A549 (cell line): ENCODE data around the gene MCTP1. TPM values are rescaled to one million over a fixed set of nuclear protein-coding genes. Genes with fewer than 3 reads are reported as not detected.

ENCODE experiments used
- ATAC-seq, 2 experiments: fragments of 200-7000 bp in 1 of 2; fragments of >200 bp in 1 of 2; cut with Nextera tagmentation in 1 of 2; cut with Tn5 transposase in 1 of 2; 3 replicates each; pipeline versions ENCODE4 v1.8.0 to v1.9.1; 2018 to 2020; ENCODE audit warnings: mild to moderate bottlenecking in 1 of 2, moderate library complexity in 1 of 2
- CTCF ChIA-PET: fragments of 300-600 bp; sonication (Branson Sonifier 250); formaldehyde crosslinking; extraction: SDS; loops from one replicate; lab custom pipeline; 2021; ENCODE audit warnings: antibody characterized with exemption, inconsistent platforms; lab: Yijun Ruan, JAX
- POLR2A ChIA-PET: fragments of 350-600 bp; formaldehyde crosslinking; extraction: SDS; loops from one replicate; lab custom pipeline; 2021; ENCODE audit warnings: antibody characterized with exemption, inconsistent platforms; lab: Yijun Ruan, JAX
- DNase-seq, 2 experiments: peaks; one replicate each; pipeline versions ENCODE4 v3.0.0 to v3.0.0-alpha.2; 2011 to 2016; ENCODE audit warnings: low read depth in 1 of 2, low spot score in 1 of 2
- FAIRE-seq: peaks from 2 replicates; lab custom pipeline; 2011; peaks lifted over from hg19 to GRCh38; lab: Jason Lieb, UNC
- H3K27ac ChIP-seq, 2 experiments: fragments of >200 bp; sonication (Bioruptor Twin); formaldehyde crosslinking; 3 replicates each; pipeline ENCODE4 v1.5.1; 2016 to 2017
- H3K4me1 ChIP-seq: fragments of >200 bp; sonication (Bioruptor Twin); formaldehyde crosslinking; 3 replicates; pipeline ENCODE4 v1.6.1; 2016
- H3K4me2 ChIP-seq: fragments of >200 bp; sonication (Bioruptor Twin); formaldehyde crosslinking; 3 replicates; pipeline ENCODE4 v1.6.1; 2016
- H3K4me3 ChIP-seq: fragments of >200 bp; sonication (Bioruptor Twin); formaldehyde crosslinking; 3 replicates; pipeline ENCODE4 v1.5.1; 2016
- H3K9me3 ChIP-seq: fragments of >200 bp; sonication (Bioruptor Twin); formaldehyde crosslinking; 3 replicates; pipeline ENCODE4 v1.6.1; 2016
- ATOH8 ChIP-seq: fragments of 250-450 bp; sonication (Bioruptor Pico); IDR thresholded peaks from 2 replicates; pipeline ENCODE4 v1.5.0; 2020; ENCODE audit warnings: low read depth, mild to moderate bottlenecking, moderate library complexity
- CBX2 ChIP-seq: fragments of 200-600 bp; sonication (generic); IDR thresholded peaks from 2 replicates; pipeline ENCODE4 v1.6.1; 2016; ENCODE audit warnings: low read depth, mild to moderate bottlenecking, borderline replicate concordance
- CBX8 ChIP-seq: fragments of 200-600 bp; sonication (generic); IDR thresholded peaks from 2 replicates; pipeline ENCODE4 v1.6.1; 2016
- CHD2 ChIP-seq: fragments of 150-350 bp; IDR thresholded peaks from 2 replicates; pipeline ENCODE4 v1.6.1; 2014; ENCODE audit warnings: low read length; ENCODE audit not compliant: partially characterized antibody
- CHD4 ChIP-seq: fragments of 200-600 bp; sonication (generic); IDR thresholded peaks from 2 replicates; pipeline ENCODE4 v1.6.1; 2016; ENCODE audit warnings: antibody characterized with exemption, mild to moderate bottlenecking, borderline replicate concordance
- CTCF ChIP-seq: fragments of >200 bp; sonication (Bioruptor Twin); formaldehyde crosslinking; IDR thresholded peaks from 3 replicates; pipeline ENCODE4 v1.5.1; 2016
- EP300 ChIP-seq, 2 experiments: fragments of >200 bp; sonication (Bioruptor Twin); formaldehyde crosslinking; IDR thresholded peaks; 2 replicates in 1 of 2; 3 replicates in 1 of 2; pipeline ENCODE4 v1.6.1; 2016 to 2017
- GATA3 ChIP-seq: IDR thresholded peaks from 2 replicates; pipeline ENCODE4 v1.6.1; 2012; ENCODE audit warnings: borderline replicate concordance
- HDAC2 ChIP-seq: fragments of 200-600 bp; sonication (generic); IDR thresholded peaks from 2 replicates; pipeline ENCODE4 v1.6.1; 2016
- HMGXB4 ChIP-seq: fragments of 250-450 bp; sonication (Bioruptor Pico); IDR thresholded peaks from 2 replicates; pipeline ENCODE4 v1.5.0; 2021; ENCODE audit warnings: mild to moderate bottlenecking, moderate library complexity, borderline replicate concordance
- HOXB5 ChIP-seq: fragments of 250-450 bp; sonication (Bioruptor Pico); IDR thresholded peaks from 2 replicates; pipeline ENCODE4 v1.5.0; 2020; ENCODE audit warnings: mild to moderate bottlenecking, moderate library complexity
- JUN ChIP-seq, 2 experiments: fragments of >200 bp; sonication (Bioruptor Twin); formaldehyde crosslinking; IDR thresholded peaks; 2 replicates in 1 of 2; 3 replicates in 1 of 2; pipeline ENCODE4 v1.6.1; 2016 to 2017
- MAZ ChIP-seq: fragments of 150-350 bp; IDR thresholded peaks from 2 replicates; pipeline ENCODE4 v1.6.1; 2014; ENCODE audit warnings: antibody characterized with exemption, low read depth, low read length, borderline replicate concordance
- NR3C1 ChIP-seq: fragments of >200 bp; sonication (Bioruptor Twin); formaldehyde crosslinking; IDR thresholded peaks from 3 replicates; pipeline ENCODE4 v1.6.1; 2017
- PHF8 ChIP-seq: fragments of 200-600 bp; sonication (generic); IDR thresholded peaks from 2 replicates; pipeline ENCODE4 v1.6.1; 2016; ENCODE audit warnings: low read depth, mild to moderate bottlenecking, antibody characterized with exemption, moderate library complexity, borderline replicate concordance
- POLR2A ChIP-seq: IDR thresholded peaks from 2 replicates; pipeline ENCODE4 v1.6.1; 2012; ENCODE audit warnings: mild to moderate bottlenecking, low read length
- POLR2AphosphoS2 ChIP-seq: conservative IDR thresholded peaks from 2 replicates; pipeline ENCODE4 v1.6.1; 2012; ENCODE audit warnings: low read length, improper control_type of control experiment, inconsistent platforms
- RAD21 ChIP-seq, 2 experiments: fragments of >200 bp in 1 of 2; sonication (Bioruptor Twin) in 1 of 2; formaldehyde crosslinking in 1 of 2; IDR thresholded peaks in 1 of 2; conservative IDR thresholded peaks in 1 of 2; 2 replicates in 1 of 2; 3 replicates in 1 of 2; pipeline ENCODE4 v1.6.1; 2012 to 2018; ENCODE audit warnings: inconsistent platforms in 1 of 2
- SMC3 ChIP-seq: fragments of >200 bp; sonication (Bioruptor Twin); formaldehyde crosslinking; IDR thresholded peaks from 3 replicates; pipeline ENCODE4 v1.6.1; 2018; ENCODE audit warnings: inconsistent platforms
- WGBS: methylation state at CpG from one replicate; pipeline ENCODE4 v1.1.6; 2017; ENCODE audit errors: missing lambda C conversion rate; 5-methylcytosine and 5-hydroxymethylcytosine counted together
- polyA plus RNA-seq, 4 experiments: library from polyadenylated mRNA; depleted of rRNA in 3 of 4; stranded (reverse); fragments of >200 nt; fragmentation: RNase III in 1 of 4; extraction: RNeasy Plus Mini Kit Qiagen cat#74134 plus additional on column Dnase treatment in 1 of 4; gene quantifications; 2 replicates in 3 of 4; 3 replicates in 1 of 4; pipeline ENCODE4 v1.2.3, GENCODE V29; 2011 to 2017

The MCTP1 gene
- polyA plus RNA-seq, 2 of the 4 experiments (the other 2 are of a cell fraction) = 5.4 to 6.9 TPM

- no peak for FAIRE-seq
- ChIA-PET POLR2A (no interaction called here), CTCF (interaction anchor here (1.1 kb wide), 1 partner anchor 172 kb away, joined by 3 read pairs; no protein-coding TSS in a partner anchor)
- H3K4me3 ChIP-seq = no peak overlapping the region
- no peak overlapping the region for H3K27ac ChIP-seq
- no peaks in the 10 kb centered on the region for H3K4me1 ChIP-seq
- no peaks in the 10 kb centered on the region for H3K9me3 ChIP-seq
- no peak for ATAC-seq
- H3K4me2 ChIP-seq = no peak overlapping the region
- DNase-seq = no peak
- TF ChIP-seq EP300 (IDR thresholded peaks at IDR 0.05) (no peak), CBX2 (no peak), CHD2 (no peak), HOXB5 (CRISPR knock-in tag) (no peak), CBX8 (no peak), CTCF (no peak), POLR2A (no peak), JUN (IDR thresholded peaks at IDR 0.05) (no peak), HMGXB4 (no peak), SMC3 (no peak), NR3C1 (no peak), PHF8 (no peak), POLR2AphosphoS2 (no peak)
- 76% methylated on average over 1 of the region's 1 CpG for WGBS
These were observed 64.5 kb downstream of the MCTP1 start for GRCh38 chr5:95220381-95220780.

- no peak for DNase-seq
- no peak for TF ChIP-seq CBX8
- TF ChIP-seq ATOH8 = no peak
- TF ChIP-seq CHD4 = no peak
- no peak overlapping the region for H3K4me2 ChIP-seq
- 51% methylated on average over 3 of the region's 3 CpGs for WGBS
- ATAC-seq = no peak
- no peak overlapping the region for H3K27ac ChIP-seq
- CTCF ChIA-PET = interaction anchor here (1.1 kb wide), 1 partner anchor 171 kb away, joined by 3 read pairs; no protein-coding TSS in a partner anchor
- H3K4me3 ChIP-seq = no peak overlapping the region
- POLR2A ChIA-PET = no interaction called here
- no peaks in the 10 kb centered on the region for H3K4me1 ChIP-seq
- FAIRE-seq = no peak
- no peaks in the 10 kb centered on the region for H3K9me3 ChIP-seq
These were observed 65.5 kb downstream of the MCTP1 start for GRCh38 chr5:95219411-95219810.

GRCh38 chr5:95217881-95218280 is 67.0 kb downstream of the MCTP1 start:
- no peak for TF ChIP-seq MAZ
- H3K4me3 ChIP-seq = no peak overlapping the region
- FAIRE-seq = no peak
- no peak overlapping the region for H3K27ac ChIP-seq
- ATAC-seq = no peak
- no peak overlapping the region for H3K4me2 ChIP-seq
- H3K4me1 ChIP-seq = no peaks in the 10 kb centered on the region
- ChIA-PET POLR2A (no interaction called here), CTCF (no interaction called here)
- no peak for DNase-seq
- no peaks in the 10 kb centered on the region for H3K9me3 ChIP-seq
- WGBS = 25% methylated on average over 2 of the region's 2 CpGs

GRCh38 chr5:95217351-95217750 is 67.5 kb downstream of the MCTP1 start:
- no peak for ATAC-seq
- FAIRE-seq = no peak
- Histone ChIP-seq H3K27ac (no peak overlapping the region), H3K4me3 (no peak overlapping the region), H3K4me2 (no peak overlapping the region), H3K9me3 (no peaks in the 10 kb centered on the region), H3K4me1 (no peaks in the 10 kb centered on the region)
- TF ChIP-seq RAD21 (conservative IDR thresholded peaks at IDR 0.05 in 1 of 2, IDR thresholded peaks at IDR 0.05 in 1 of 2) = no peak
- no peak for TF ChIP-seq JUN (IDR thresholded peaks at IDR 0.05)
- no peak for TF ChIP-seq SMC3
- no peak for TF ChIP-seq HDAC2
- TF ChIP-seq GATA3 = no peak
- ChIA-PET POLR2A (no interaction called here), CTCF (no interaction called here)
- DNase-seq = no peak
- 25% methylated on average over 4 of the region's 4 CpGs for WGBS
